ENCODE measurements around the gene TNFSF13.

DNA sequence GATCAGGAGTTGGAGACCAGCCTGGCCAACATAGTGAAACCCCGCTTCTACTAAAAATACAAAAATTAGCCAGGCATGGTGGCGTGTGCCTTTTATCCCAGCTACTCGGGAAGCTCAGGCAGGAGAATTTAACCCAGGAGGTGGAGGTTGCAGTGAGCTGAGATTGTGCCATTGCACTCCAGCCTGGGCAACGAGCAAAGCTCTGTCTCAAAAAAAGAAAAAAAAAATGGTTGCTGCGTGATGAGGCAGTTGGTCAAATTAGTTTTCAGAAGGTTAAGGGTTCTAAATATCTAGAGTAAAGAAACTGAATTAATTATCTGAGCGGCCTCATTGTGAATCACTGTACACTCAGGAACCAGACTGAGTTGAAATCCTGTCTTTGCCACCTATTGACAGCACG, 17.4 kb downstream of the TNFSF13 start:
- no peak for TF ChIP-seq POLR2A (IDR thresholded peaks at IDR 0.05)
- TF ChIP-seq, protein P1, sequence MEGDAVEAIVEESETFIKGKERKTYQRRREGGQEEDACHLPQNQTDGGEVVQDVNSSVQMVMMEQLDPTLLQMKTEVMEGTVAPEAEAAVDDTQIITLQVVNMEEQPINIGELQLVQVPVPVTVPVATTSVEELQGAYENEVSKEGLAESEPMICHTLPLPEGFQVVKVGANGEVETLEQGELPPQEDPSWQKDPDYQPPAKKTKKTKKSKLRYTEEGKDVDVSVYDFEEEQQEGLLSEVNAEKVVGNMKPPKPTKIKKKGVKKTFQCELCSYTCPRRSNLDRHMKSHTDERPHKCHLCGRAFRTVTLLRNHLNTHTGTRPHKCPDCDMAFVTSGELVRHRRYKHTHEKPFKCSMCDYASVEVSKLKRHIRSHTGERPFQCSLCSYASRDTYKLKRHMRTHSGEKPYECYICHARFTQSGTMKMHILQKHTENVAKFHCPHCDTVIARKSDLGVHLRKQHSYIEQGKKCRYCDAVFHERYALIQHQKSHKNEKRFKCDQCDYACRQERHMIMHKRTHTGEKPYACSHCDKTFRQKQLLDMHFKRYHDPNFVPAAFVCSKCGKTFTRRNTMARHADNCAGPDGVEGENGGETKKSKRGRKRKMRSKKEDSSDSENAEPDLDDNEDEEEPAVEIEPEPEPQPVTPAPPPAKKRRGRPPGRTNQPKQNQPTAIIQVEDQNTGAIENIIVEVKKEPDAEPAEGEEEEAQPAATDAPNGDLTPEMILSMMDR (IDR thresholded peaks at IDR 0.05), result no peak

Data from heart left ventricle (tissue), 13 donors.